ENCODE data around the gene ANKMY1. TPM values are rescaled to one million over a fixed set of nuclear protein-coding genes. Genes with fewer than 3 reads are reported as not detected.

The ANKMY1 gene
- total RNA-seq, 4 donors from 2014 or later, result 8.2 to 23.8 (median 17.1) TPM

DNA sequence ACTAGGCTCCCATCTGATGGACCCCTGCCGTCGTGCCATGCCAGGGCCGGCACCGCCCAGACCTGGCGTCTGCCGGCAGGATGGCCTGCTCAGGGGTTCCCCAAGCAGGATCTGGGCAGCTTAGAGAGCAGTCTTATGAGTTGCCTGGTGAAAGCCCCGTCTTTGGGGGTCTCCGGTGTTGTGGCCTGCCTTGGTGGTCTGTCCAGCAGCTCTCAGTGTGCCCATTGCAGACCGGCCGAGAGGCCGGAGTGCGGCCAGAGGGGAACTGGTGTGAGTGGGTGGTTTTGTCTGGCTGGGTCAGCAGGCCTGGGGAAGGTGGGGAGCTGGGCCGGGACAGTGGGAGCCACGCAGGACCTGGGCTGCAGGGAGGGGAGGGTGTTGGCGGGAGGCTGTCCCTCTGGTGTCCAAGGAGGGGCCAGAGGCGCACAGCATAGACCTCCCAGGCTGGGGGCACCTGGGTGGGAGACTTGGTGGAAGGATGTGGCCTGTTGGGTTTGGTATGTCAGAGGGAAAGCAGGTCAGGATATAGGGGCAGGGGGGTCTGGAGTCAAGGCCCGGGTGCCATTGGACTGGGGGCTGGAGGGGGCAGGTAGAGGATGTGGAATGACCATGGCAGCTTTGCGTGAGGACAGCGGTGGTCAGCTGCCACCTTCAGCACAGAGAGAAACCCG lies 105.9 kb downstream of the ANKMY1 start:
- no peaks in the 10 kb centered on the region for H3K36me3 ChIP-seq
- H3K27ac ChIP-seq, result peak overlapping the region; percentile 79 to 91 (median 87)
- DNase-seq, result no peak
- H3K9me3 ChIP-seq, result no peaks in the 10 kb centered on the region
- WGBS, 2 donors, result 22 to 33% methylated on average over 6 to 10 of the region's 20 CpGs
- H3K4me1 ChIP-seq, result peaks cover 74 to 97% (median 77%) of the 10 kb centered on the region in 3 donors
- H3K4me3 ChIP-seq, result peak overlapping the region; percentile 57 to 84 (median 66)
- peaks cover 0 to 68% (median 0%) of the 10 kb centered on the region in 4 donors for H3K27me3 ChIP-seq
- intact Hi-C loops (cut with DNase I), result no loop called here
- TF ChIP-seq POLR2A (IDR thresholded peaks at IDR 0.05), result no peak
- TF ChIP-seq, protein P1, sequence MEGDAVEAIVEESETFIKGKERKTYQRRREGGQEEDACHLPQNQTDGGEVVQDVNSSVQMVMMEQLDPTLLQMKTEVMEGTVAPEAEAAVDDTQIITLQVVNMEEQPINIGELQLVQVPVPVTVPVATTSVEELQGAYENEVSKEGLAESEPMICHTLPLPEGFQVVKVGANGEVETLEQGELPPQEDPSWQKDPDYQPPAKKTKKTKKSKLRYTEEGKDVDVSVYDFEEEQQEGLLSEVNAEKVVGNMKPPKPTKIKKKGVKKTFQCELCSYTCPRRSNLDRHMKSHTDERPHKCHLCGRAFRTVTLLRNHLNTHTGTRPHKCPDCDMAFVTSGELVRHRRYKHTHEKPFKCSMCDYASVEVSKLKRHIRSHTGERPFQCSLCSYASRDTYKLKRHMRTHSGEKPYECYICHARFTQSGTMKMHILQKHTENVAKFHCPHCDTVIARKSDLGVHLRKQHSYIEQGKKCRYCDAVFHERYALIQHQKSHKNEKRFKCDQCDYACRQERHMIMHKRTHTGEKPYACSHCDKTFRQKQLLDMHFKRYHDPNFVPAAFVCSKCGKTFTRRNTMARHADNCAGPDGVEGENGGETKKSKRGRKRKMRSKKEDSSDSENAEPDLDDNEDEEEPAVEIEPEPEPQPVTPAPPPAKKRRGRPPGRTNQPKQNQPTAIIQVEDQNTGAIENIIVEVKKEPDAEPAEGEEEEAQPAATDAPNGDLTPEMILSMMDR (IDR thresholded peaks at IDR 0.05), result no peak

DNA sequence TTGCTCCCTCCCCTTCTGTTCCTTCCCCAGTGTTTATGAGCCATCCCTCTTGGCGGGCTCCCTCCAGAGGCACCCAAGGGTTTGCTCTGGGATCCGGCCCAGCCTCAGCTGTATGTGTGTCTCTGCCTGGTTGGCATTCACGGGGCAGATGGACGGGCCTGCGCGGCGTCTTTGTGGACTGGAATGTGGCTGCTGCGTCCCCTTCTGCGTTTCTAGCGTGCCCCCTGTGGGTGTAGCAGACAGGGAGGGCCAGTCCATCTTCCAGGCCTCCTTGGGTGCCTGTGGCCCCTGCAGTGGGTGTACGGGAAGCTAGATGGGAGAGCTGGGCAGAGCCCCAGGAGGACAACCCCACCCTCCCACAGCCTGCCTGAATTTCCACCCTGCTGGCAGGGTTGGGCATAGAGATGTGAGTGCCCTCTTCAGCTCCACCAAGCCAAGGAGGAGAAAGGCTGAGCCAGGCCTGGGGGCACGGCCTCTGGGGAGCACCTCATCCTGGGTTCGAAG lies 106.6 kb downstream of the ANKMY1 start:
- 19 to 77% methylated on average over 4 to 9 of the region's 13 CpGs for WGBS, 2 donors
- Histone ChIP-seq H3K36me3 (peaks cover 0 to 3% (median 0%) of the 10 kb centered on the region in 3 donors), H3K27ac (peak overlapping the region; percentile 79 to 91 (median 87)), H3K4me3 (peak overlapping the region in 3 of 4 donors; percentile 60 to 84 (median 71)), H3K27me3 (peaks cover 0 to 60% (median 0%) of the 10 kb centered on the region in 4 donors), H3K9me3 (no peaks in the 10 kb centered on the region), H3K4me1 (peaks cover 68 to 97% (median 73%) of the 10 kb centered on the region in 3 donors)
- no peak for TF ChIP-seq POLR2A (IDR thresholded peaks at IDR 0.05)
- TF ChIP-seq, protein P1 (IDR thresholded peaks at IDR 0.05), result peak in 3 of 6 experiments; percentile 17 to 53 (median 31)
- intact Hi-C loops (cut with DNase I), result no loop called here
- DNase-seq, result no peak

DNA sequence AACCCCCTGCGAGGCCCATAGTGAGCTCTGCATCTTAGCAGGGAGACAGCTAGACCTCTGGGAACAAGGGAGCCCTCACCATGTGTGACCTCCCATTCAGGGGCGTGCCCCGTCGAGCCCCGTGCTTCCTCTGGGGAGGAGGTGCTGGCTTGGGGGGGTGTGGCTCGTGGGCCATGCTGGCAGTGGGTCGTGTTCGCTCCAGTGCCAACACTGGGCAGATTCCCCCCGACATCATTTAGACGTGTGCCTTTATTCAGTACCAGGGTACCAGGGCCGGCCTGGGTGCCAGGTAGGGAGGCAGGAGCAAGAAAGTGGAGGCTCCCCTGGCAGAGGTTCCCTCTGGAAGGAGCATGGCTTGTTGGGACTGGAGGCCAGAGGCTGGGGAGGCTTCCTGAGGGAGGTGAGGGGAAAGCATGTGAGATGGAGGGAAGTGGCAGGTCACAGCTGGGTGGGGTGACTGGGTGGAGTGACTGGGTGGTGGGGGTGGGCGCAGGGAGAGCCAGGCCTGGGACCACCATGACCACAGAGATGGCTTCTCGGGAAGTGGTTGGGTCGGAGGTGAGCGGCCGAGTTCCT lies 107.2 kb downstream of the ANKMY1 start:
- H3K9me3 ChIP-seq, result no peaks in the 10 kb centered on the region
- TF ChIP-seq POLR2A (IDR thresholded peaks at IDR 0.05), result no peak
- TF ChIP-seq, protein P1 (IDR thresholded peaks at IDR 0.05), result no peak
- no peak for DNase-seq
- WGBS, 2 donors, result 10 to 31% methylated on average over 3 to 4 of the region's 16 CpGs
- peak overlapping the region in 1 of 4 donors; percentile 84 for H3K4me3 ChIP-seq
- peaks cover 62 to 91% (median 67%) of the 10 kb centered on the region in 3 donors for H3K4me1 ChIP-seq
- intact Hi-C loops (cut with DNase I), result no loop called here
- H3K27ac ChIP-seq, result peak overlapping the region; percentile 79 to 91 (median 87)
- peaks cover 0 to 56% (median 0%) of the 10 kb centered on the region in 4 donors for H3K27me3 ChIP-seq
- H3K36me3 ChIP-seq, result peaks cover 0 to 8% (median 0%) of the 10 kb centered on the region in 3 donors

DNA sequence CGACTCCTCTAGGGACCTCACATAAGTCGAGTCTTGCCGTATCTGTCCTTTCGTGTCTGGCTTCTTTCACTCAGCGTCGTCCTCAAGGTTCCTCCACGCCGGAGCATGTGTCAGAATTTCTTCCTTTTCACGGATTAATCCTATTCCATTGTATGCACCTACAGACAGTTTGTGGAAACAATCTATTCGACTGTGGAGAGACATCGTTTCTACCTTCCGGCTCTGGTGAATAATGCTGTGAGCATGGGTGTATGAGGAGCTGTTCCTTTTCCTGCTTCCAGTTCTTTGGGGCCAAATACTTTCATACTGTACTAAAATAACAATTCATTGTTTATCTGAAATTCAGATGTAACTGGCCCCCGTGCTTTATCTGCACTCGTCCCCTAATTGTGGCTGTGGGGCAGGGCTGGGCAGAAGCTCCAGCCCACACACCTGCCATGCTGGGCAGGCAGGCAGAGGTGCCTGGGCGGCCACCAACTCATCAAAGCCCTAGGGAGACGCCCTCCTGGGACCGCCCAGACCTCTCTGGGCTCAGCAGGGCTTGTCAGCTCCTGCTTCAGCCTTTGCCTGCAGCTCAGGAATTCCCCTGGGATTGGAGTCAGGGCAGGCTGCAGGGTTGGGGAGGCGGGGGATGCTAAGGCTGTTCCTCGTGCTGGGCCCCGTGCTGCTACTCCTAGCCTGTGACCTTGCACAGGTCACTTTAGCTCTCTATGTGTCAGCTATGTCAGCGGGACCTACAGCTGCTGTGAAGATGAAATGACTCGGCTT lies 107.8 kb downstream of the ANKMY1 start:
- H3K27ac ChIP-seq, result peak overlapping the region; percentile 79 to 91 (median 87)
- 34 to 40% methylated on average over 17 to 19 of the region's 22 CpGs for WGBS, 2 donors
- H3K36me3 ChIP-seq, result peaks cover 0 to 15% (median 0%) of the 10 kb centered on the region in 3 donors
- TF ChIP-seq, protein P1 (IDR thresholded peaks at IDR 0.05), result no peak
- no peak for TF ChIP-seq POLR2A (IDR thresholded peaks at IDR 0.05)
- peak overlapping the region in 1 of 4 donors; percentile 84 for H3K4me3 ChIP-seq
- no peak for DNase-seq
- intact Hi-C loops (cut with DNase I), result no loop called here
- H3K9me3 ChIP-seq, result no peaks in the 10 kb centered on the region
- H3K27me3 ChIP-seq, result peaks cover 0 to 49% (median 0%) of the 10 kb centered on the region in 4 donors
- peaks cover 57 to 88% (median 62%) of the 10 kb centered on the region in 3 donors for H3K4me1 ChIP-seq
